Measurements from ENCODE around the gene ST3GAL6.

ST3GAL6 gene

DNA sequence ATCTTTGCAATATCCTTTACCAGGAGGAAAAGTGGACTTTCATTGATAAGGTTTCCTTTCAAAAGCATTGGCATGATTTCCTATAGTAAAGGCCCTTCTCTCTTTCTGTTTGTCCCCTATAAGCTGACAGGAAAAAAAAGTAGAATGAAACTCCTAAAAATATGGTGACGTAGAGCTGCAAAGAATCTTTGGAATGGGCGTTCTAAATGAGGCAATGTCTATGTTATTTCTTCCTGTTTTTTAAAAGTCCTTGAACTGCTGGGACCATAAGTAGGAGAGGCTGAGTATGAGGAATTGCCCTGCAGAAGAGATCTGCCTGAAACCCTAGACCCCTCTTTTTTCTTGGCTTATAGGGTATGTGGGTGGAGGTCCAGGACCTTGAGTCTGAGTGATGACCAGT, 17.2 kb downstream of the ST3GAL6 start:
- no peak overlapping the region for H3K4me3 ChIP-seq (ENCODE audit: low read depth, low read length)
- TF ChIP-seq, protein P1, sequence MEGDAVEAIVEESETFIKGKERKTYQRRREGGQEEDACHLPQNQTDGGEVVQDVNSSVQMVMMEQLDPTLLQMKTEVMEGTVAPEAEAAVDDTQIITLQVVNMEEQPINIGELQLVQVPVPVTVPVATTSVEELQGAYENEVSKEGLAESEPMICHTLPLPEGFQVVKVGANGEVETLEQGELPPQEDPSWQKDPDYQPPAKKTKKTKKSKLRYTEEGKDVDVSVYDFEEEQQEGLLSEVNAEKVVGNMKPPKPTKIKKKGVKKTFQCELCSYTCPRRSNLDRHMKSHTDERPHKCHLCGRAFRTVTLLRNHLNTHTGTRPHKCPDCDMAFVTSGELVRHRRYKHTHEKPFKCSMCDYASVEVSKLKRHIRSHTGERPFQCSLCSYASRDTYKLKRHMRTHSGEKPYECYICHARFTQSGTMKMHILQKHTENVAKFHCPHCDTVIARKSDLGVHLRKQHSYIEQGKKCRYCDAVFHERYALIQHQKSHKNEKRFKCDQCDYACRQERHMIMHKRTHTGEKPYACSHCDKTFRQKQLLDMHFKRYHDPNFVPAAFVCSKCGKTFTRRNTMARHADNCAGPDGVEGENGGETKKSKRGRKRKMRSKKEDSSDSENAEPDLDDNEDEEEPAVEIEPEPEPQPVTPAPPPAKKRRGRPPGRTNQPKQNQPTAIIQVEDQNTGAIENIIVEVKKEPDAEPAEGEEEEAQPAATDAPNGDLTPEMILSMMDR (IDR thresholded peaks at IDR 0.05; ENCODE audit: low read depth, low read length): no peak

DNA sequence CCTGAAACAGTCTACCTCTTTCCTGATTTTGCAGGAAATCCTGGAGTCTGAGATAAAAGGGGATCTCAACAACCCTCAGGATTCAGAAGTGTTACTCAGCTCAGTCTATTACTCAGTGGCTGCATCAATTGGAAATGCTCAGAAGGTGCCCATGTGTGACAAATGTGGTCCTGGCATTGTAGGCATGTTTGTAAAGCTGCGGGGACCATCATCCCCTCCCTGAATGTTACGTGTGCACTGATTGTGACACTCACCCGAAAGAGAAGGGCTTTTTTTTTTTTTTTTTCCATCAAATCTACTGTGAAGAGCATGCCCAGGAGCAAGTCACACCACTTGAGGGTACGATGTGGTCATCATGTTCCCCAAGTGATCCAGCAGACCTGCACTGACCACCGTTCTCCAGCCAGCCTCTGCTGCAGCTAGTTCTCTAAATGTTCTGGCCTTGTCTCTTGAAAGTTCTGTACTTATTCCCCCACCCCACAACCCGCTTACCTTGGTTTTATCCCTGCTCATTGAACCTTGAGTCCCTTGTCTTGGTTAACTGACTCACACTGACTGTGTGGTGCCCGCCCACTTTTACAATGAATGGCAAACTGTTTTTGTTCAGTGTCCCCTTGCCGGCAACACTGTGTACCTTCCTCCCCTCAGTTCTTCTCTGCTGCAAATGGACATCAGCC, 19.8 kb downstream of the ST3GAL6 start:
- no peak overlapping the region for H3K4me3 ChIP-seq (ENCODE audit: low read depth, low read length)
- TF ChIP-seq, protein P1 (IDR thresholded peaks at IDR 0.05; ENCODE audit: low read depth, low read length): no peak

- H3K4me3 ChIP-seq (ENCODE audit: low read depth, low read length): no peak overlapping the region
- TF ChIP-seq, protein P1 (IDR thresholded peaks at IDR 0.05; ENCODE audit: low read depth, low read length): no peak
Observed at GRCh38 chr3:98784042-98784441, 20.9 kb downstream of the ST3GAL6 start.

DNA sequence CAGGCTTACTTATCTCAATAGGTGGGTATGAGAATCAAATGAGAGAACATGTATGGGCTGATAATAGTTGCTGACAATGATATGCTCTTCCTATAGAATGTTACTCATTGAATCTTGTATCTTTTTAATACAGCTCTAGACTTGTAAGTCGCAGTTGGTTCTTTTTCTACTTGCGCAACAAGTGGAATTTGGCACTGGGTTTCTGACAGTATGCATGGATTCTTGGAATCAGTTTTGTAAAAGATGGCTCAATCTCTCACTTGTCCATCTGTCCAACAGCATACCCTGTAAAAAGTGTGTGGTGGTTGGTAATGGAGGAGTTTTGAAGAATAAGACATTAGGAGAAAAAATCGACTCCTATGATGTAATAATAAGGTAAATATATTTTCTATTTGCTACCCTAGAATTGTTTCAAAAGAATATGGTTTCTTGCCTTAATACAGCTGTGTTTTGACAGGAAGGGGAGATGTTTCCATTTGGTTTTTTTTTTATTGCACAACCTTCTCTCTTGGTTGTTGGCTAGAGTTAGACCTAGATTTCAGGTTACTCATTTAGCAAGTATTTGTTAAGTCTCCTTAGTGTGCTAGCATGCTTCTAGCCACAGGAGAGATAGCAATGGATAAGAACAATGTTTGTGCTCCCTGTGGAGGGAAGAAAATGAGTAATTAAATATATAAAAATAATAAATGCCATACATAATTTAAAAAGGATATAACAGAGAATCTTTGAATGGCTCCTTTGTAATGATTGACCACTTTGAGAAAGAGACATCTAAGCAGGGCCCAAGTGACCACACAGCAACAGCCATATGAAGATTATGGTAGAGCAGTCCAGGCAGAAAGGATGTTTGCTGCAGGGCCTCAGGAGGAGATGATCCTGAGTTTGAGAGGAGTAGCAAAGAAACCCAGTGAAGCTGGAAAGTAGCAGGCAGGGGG, 21.8 kb downstream of the ST3GAL6 start:
- no peak overlapping the region for H3K4me3 ChIP-seq (ENCODE audit: low read depth, low read length)
- TF ChIP-seq, protein P1 (IDR thresholded peaks at IDR 0.05; ENCODE audit: low read depth, low read length): no peak

DNA sequence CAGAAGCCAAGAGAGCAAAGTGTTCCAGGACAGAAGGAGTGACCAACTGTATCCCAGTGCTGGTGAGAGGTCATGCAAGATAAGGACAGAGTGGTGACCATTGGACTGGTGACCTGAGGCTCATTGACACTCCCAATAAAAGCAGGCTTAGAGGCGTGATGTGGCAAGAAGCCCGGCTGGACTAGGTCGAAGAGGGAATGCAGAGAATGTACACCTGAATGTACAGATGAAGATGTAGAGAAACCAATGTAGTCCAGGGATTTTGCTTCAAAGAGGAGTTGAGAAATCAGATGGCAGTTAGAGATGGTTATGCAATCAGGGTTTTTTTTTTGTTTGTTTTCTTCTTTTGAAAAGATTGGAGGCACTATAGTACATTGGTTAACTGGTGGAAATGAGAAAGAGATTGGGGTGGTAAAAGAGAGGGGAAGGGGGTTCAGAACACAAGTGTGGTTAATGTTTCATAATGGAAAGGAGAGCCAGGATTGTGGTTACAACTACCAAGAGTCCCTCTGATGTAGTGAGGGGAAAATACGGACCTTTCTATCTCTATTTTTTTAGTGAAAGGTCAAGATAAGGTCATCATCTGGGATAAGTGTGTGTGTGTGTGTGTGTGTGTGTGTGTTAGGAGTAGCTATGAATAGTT, 23.3 kb downstream of the ST3GAL6 start:
- H3K4me3 ChIP-seq (ENCODE audit: low read depth, low read length): no peak overlapping the region
- TF ChIP-seq, protein P1 (IDR thresholded peaks at IDR 0.05; ENCODE audit: low read depth, low read length): no peak

DNA sequence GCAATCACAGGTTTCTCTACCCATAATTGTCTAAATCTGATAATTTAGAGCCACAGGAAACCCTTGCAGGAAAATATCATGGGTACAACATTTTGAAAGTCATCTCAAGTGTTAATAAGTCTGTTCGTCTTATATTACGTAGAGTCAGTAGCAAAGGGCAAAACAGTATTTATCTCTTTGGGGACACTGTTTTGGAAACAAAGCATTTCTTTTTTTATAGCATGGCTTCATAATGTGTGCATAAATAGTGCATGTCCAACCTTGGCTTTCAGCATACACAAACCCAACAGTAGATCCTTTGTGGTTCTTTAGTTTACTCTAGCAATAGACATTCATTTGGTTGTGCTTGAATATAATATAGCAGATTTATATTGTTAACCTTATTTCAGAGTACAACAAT, 24.0 kb downstream of the ST3GAL6 start:
- TF ChIP-seq, protein P1 (IDR thresholded peaks at IDR 0.05; ENCODE audit: low read depth, low read length): no peak

More for the DNA sequence above, 24.0 kb downstream of the ST3GAL6 start:
- no peak overlapping the region for H3K4me3 ChIP-seq (ENCODE audit: low read depth, low read length)
